Naive thymus-derived CD4-positive, alpha-beta T cell (primary cell): ENCODE results near the gene NKX6-1. TPM values are rescaled to one million over a fixed set of nuclear protein-coding genes. Genes with fewer than 3 reads are reported as not detected.

Experiments
- ATAC-seq: fragments of 150-1000 bp; cut with Tn5 transposase; 2 replicates; pipeline ENCODE4 v1.10.0; 2021; ENCODE audit warnings: mild to moderate bottlenecking, moderate library complexity
- CTCF ChIA-PET: fragments of 350-600 bp; sonication (Branson Sonifier 250); formaldehyde crosslinking; loops from one replicate; lab custom pipeline; 2021; ENCODE audit warnings: antibody characterized with exemption; lab: Charles Lee
- POLR2A ChIA-PET: fragments of 350-600 bp; sonication (Branson Sonifier 250); formaldehyde crosslinking; loops from one replicate; lab custom pipeline; 2021; ENCODE audit warnings: antibody characterized with exemption, inconsistent platforms; lab: Charles Lee
- DNase-seq, 9 donors: peaks; one replicate each; pipeline versions ENCODE4 v3.0.0 to v3.0.0-alpha.2; 2020 to 2022; ENCODE audit warnings: mixed read lengths in 1 of 9
- H3K27ac ChIP-seq: one replicate; pipeline ENCODE4 v1.7.0; 2013; ENCODE audit warnings: mild to moderate bottlenecking, low read depth, low read length, moderate library complexity
- H3K27me3 ChIP-seq, 2 donors: one replicate each; pipeline ENCODE4 v1.7.0; 2013; ENCODE audit warnings: low read length in 2 of 2, mild to moderate bottlenecking in 2 of 2, moderate library complexity in 2 of 2; ENCODE audit not compliant: control insufficient read depth in 2 of 2, insufficient read depth in 2 of 2
- H3K36me3 ChIP-seq, 3 experiments: 1 replicate in 2 of 3; 2 replicates in 1 of 3; pipeline ENCODE4 v1.7.0; 2013; ENCODE audit warnings: low read length in 3 of 3, mild to moderate bottlenecking in 3 of 3, moderate library complexity in 1 of 3; ENCODE audit not compliant: insufficient read depth in 3 of 3, control insufficient read depth in 2 of 3
- H3K4me1 ChIP-seq, 2 donors: one replicate each; pipeline ENCODE4 v1.7.0; 2013; ENCODE audit warnings: low read length in 2 of 2, mild to moderate bottlenecking in 2 of 2, moderate library complexity in 1 of 2; ENCODE audit not compliant: control insufficient read depth in 2 of 2, insufficient read depth in 2 of 2
- H3K4me3 ChIP-seq: 2 replicates; pipeline ENCODE4 v1.7.0; 2013; ENCODE audit warnings: mild to moderate bottlenecking, low read length
- H3K9me3 ChIP-seq, 3 experiments: 1 replicate in 2 of 3; 2 replicates in 1 of 3; pipeline ENCODE4 v1.7.0; 2013; ENCODE audit warnings: low read length in 3 of 3; ENCODE audit not compliant: control insufficient read depth in 2 of 3
- H3K27ac Mint-ChIP-seq, 9 donors: one replicate each; pipeline ENCODE4 v1.8.0; 2020 to 2022; ENCODE audit warnings: mixed read lengths in 9 of 9, mild to moderate bottlenecking in 8 of 9, moderate library complexity in 5 of 9, inconsistent platforms in 2 of 9
- H3K27me3 Mint-ChIP-seq, 5 donors: one replicate each; pipeline ENCODE4 v1.8.0; 2021 to 2022; ENCODE audit warnings: mixed read lengths in 5 of 5, mild to moderate bottlenecking in 1 of 5
- H3K36me3 Mint-ChIP-seq, 5 donors: one replicate each; pipeline ENCODE4 v1.8.0; 2020 to 2022; ENCODE audit warnings: mixed read lengths in 5 of 5, mild to moderate bottlenecking in 3 of 5, inconsistent platforms in 1 of 5
- H3K4me1 Mint-ChIP-seq, 7 donors: one replicate each; pipeline ENCODE4 v1.8.0; 2020 to 2022; ENCODE audit warnings: mixed read lengths in 7 of 7, mild to moderate bottlenecking in 3 of 7, inconsistent platforms in 1 of 7
- H3K4me3 Mint-ChIP-seq, 10 donors: one replicate each; pipeline ENCODE4 v1.8.0; 2020 to 2022; ENCODE audit warnings: mild to moderate bottlenecking in 10 of 10, mixed read lengths in 10 of 10, moderate library complexity in 6 of 10, inconsistent platforms in 2 of 10
- H3K9me3 Mint-ChIP-seq, 11 donors: one replicate each; pipeline ENCODE4 v1.8.0; 2020 to 2022; ENCODE audit warnings: mixed read lengths in 11 of 11, mild to moderate bottlenecking in 4 of 11, inconsistent platforms in 1 of 11, moderate library complexity in 1 of 11
- intact Hi-C, 2 donors: fragments of 100-400 bp; cut with micrococcal nuclease; formaldehyde crosslinking; loops; one replicate each; pipeline ENCODE4 v1.15.1; 2023
- polyA plus RNA-seq, 2 donors: library from polyadenylated mRNA; unstranded; fragments of 300-500 nt; fragmentation: Illumina TruSeq; gene quantifications; one replicate each; pipeline ENCODE4 v1.2.3, GENCODE V29; 2021
- total RNA-seq, 6 experiments: library from RNA in 5 of 6; stranded (reverse) in 5 of 6; gene quantifications; 1 replicate in 5 of 6; 2 replicates in 1 of 6; pipeline ENCODE4 v1.2.3 and lab custom pipeline; 2021 to 2026

The NKX6-1 gene
- total and polyA plus RNA-seq, 7 experiments from 2014 or later: not detected

- no peak overlapping the region for H3K27ac ChIP-seq
- peaks cover 7 to 23% (median 15%) of the 10 kb centered on the region in 7 donors for H3K4me1 Mint-ChIP-seq
- intact Hi-C loops: no loop called here
- no peaks in the 10 kb centered on the region for H3K4me1 ChIP-seq
- ChIA-PET CTCF (no interaction called here), POLR2A (no interaction called here)
- DNase-seq (no peak), ATAC-seq (no peak)
- peaks cover 0 to 19% of the 10 kb centered on the region in 2 donors for H3K27me3 ChIP-seq
- H3K9me3 Mint-ChIP-seq: peaks cover 0 to 33% (median 6%) of the 10 kb centered on the region in 11 donors
- H3K27me3 Mint-ChIP-seq: peaks cover 85 to 94% (median 90%) of the 10 kb centered on the region in 5 donors
- H3K9me3 ChIP-seq: peaks cover 0 to 4% (median 0%) of the 10 kb centered on the region in 3 experiments
- no peak overlapping the region for H3K4me3 ChIP-seq
- peak overlapping the region in 3 of 10 donors; percentile 6 to 38 (median 20) for H3K4me3 Mint-ChIP-seq
- H3K27ac Mint-ChIP-seq: peak overlapping the region in 1 of 9 donors; percentile 43
- H3K36me3 Mint-ChIP-seq: peaks cover 0 to 8% (median 3%) of the 10 kb centered on the region in 5 donors
- no peaks in the 10 kb centered on the region for H3K36me3 ChIP-seq
Measured at GRCh38 chr4:84483688-84484087, 15.4 kb downstream of the NKX6-1 start.

- peaks cover 0 to 19% of the 10 kb centered on the region in 2 donors for H3K27me3 ChIP-seq
- Mint-ChIP-seq H3K27ac (peak overlapping the region in 1 of 9 donors; percentile 33), H3K36me3 (peaks cover 0 to 8% (median 3%) of the 10 kb centered on the region in 5 donors), H3K9me3 (peaks cover 0 to 33% (median 6%) of the 10 kb centered on the region in 11 donors), H3K4me3 (peak overlapping the region in 3 of 10 donors; percentile 48 to 58 (median 52)), H3K4me1 (peaks cover 7 to 23% (median 15%) of the 10 kb centered on the region in 7 donors), H3K27me3 (peaks cover 83 to 94% (median 90%) of the 10 kb centered on the region in 5 donors)
- no peak overlapping the region for H3K27ac ChIP-seq
- ChIA-PET CTCF (no interaction called here), POLR2A (no interaction called here)
- intact Hi-C loops: no loop called here
- peaks cover 0 to 4% (median 0%) of the 10 kb centered on the region in 3 experiments for H3K9me3 ChIP-seq
- H3K4me1 ChIP-seq: no peaks in the 10 kb centered on the region
- ATAC-seq (peak; percentile 18), DNase-seq (no peak)
- H3K36me3 ChIP-seq: no peaks in the 10 kb centered on the region
- no peak overlapping the region for H3K4me3 ChIP-seq
Measured at GRCh38 chr4:84482564-84483563, 16.2 kb downstream of the NKX6-1 start.

GRCh38 chr4:84481860-84482245 is 17.2 kb downstream of the NKX6-1 start:
- Histone ChIP-seq H3K27ac (no peak overlapping the region), H3K36me3 (no peaks in the 10 kb centered on the region), H3K4me3 (no peak overlapping the region), H3K27me3 (peaks cover 0 to 16% of the 10 kb centered on the region in 2 donors), H3K4me1 (no peaks in the 10 kb centered on the region), H3K9me3 (peaks cover 0 to 4% (median 0%) of the 10 kb centered on the region in 3 experiments)
- Mint-ChIP-seq H3K36me3 (peaks cover 0 to 8% (median 3%) of the 10 kb centered on the region in 5 donors), H3K4me1 (peaks cover 7 to 23% (median 15%) of the 10 kb centered on the region in 7 donors), H3K27me3 (peaks cover 75 to 87% (median 86%) of the 10 kb centered on the region in 5 donors), H3K4me3 (peak overlapping the region in 9 of 10 donors; percentile 10 to 66 (median 48)), H3K27ac (peak overlapping the region in 1 of 9 donors; percentile 49), H3K9me3 (peaks cover 0 to 33% (median 6%) of the 10 kb centered on the region in 11 donors)
- POLR2A ChIA-PET: no interaction called here
- intact Hi-C loops: loop anchor here in 1 of 2 donors (2.0 kb wide), 1 partner anchor 21 kb away; no protein-coding TSS in a partner anchor
- CTCF ChIA-PET: no interaction called here
- DNase-seq: no peak
- no peak for ATAC-seq

GRCh38 chr4:84481077-84481859 is 17.8 kb downstream of the NKX6-1 start:
- POLR2A ChIA-PET: no interaction called here
- DNase-seq (no peak), ATAC-seq (no peak)
- Histone ChIP-seq H3K4me3 (no peak overlapping the region), H3K27me3 (peaks cover 0 to 16% of the 10 kb centered on the region in 2 donors), H3K4me1 (no peaks in the 10 kb centered on the region), H3K9me3 (peaks cover 0 to 4% (median 0%) of the 10 kb centered on the region in 3 experiments), H3K27ac (no peak overlapping the region), H3K36me3 (no peaks in the 10 kb centered on the region)
- CTCF ChIA-PET: no interaction called here
- Mint-ChIP-seq H3K4me1 (peaks cover 7 to 23% (median 15%) of the 10 kb centered on the region in 7 donors), H3K36me3 (peaks cover 0 to 8% (median 3%) of the 10 kb centered on the region in 5 donors), H3K27ac (no peak overlapping the region), H3K9me3 (peaks cover 0 to 33% (median 6%) of the 10 kb centered on the region in 11 donors), H3K4me3 (peak overlapping the region in 8 of 10 donors; percentile 19 to 66 (median 36)), H3K27me3 (peaks cover 74 to 86% (median 80%) of the 10 kb centered on the region in 5 donors)
- intact Hi-C loops: loop anchor here in 1 of 2 donors (2.0 kb wide), 1 partner anchor 22 kb away; no protein-coding TSS in a partner anchor

- intact Hi-C loops: loop anchor here in 1 of 2 donors (2.0 kb wide), 1 partner anchor 23 kb away; no protein-coding TSS in a partner anchor
- CTCF ChIA-PET: no interaction called here
- H3K4me1 Mint-ChIP-seq: peaks cover 7 to 23% (median 15%) of the 10 kb centered on the region in 7 donors
- Histone ChIP-seq H3K4me1 (no peaks in the 10 kb centered on the region), H3K9me3 (peaks cover 0 to 4% (median 0%) of the 10 kb centered on the region in 3 experiments), H3K36me3 (no peaks in the 10 kb centered on the region), H3K27ac (no peak overlapping the region), H3K27me3 (peaks cover 0 to 16% of the 10 kb centered on the region in 2 donors), H3K4me3 (no peak overlapping the region)
- ATAC-seq (no peak), DNase-seq (no peak)
- H3K36me3 Mint-ChIP-seq: peaks cover 0 to 8% (median 3%) of the 10 kb centered on the region in 5 donors
- peaks cover 0 to 33% (median 6%) of the 10 kb centered on the region in 11 donors for H3K9me3 Mint-ChIP-seq
- no peak overlapping the region for H3K27ac Mint-ChIP-seq
- peak overlapping the region in 1 of 10 donors; percentile 39 for H3K4me3 Mint-ChIP-seq
- H3K27me3 Mint-ChIP-seq: peaks cover 65 to 79% (median 76%) of the 10 kb centered on the region in 5 donors
- POLR2A ChIA-PET: no interaction called here
Measured at GRCh38 chr4:84480082-84480481, 19.0 kb downstream of the NKX6-1 start.

GRCh38 chr4:84479663-84480062 is 19.4 kb downstream of the NKX6-1 start:
- no peak overlapping the region for H3K4me3 Mint-ChIP-seq

More at GRCh38 chr4:84479663-84480062, 19.4 kb downstream of the NKX6-1 start:
- DNase-seq: no peak
- ATAC-seq: no peak
- Histone ChIP-seq H3K4me3 (no peak overlapping the region), H3K9me3 (peaks cover 0 to 4% (median 0%) of the 10 kb centered on the region in 3 experiments), H3K4me1 (no peaks in the 10 kb centered on the region), H3K27ac (no peak overlapping the region), H3K36me3 (no peaks in the 10 kb centered on the region), H3K27me3 (peaks cover 0 to 16% of the 10 kb centered on the region in 2 donors)
- Mint-ChIP-seq H3K4me1 (peaks cover 7 to 23% (median 15%) of the 10 kb centered on the region in 7 donors), H3K9me3 (peaks cover 0 to 33% (median 6%) of the 10 kb centered on the region in 11 donors), H3K27me3 (peaks cover 63 to 79% (median 73%) of the 10 kb centered on the region in 5 donors), H3K36me3 (peaks cover 0 to 8% (median 3%) of the 10 kb centered on the region in 5 donors), H3K27ac (no peak overlapping the region)
- ChIA-PET CTCF (no interaction called here), POLR2A (no interaction called here)
- intact Hi-C loops: loop anchor here in 1 of 2 donors (2.0 kb wide), 1 partner anchor 23 kb away; no protein-coding TSS in a partner anchor
